ENCODE results near the gene MEIOSIN. TPM values are rescaled to one million over a fixed set of nuclear protein-coding genes. Genes with fewer than 3 reads are reported as not detected.
A peak's percentile ranks its signal among the peaks of the same experiment; 100 is the strongest.

MEIOSIN gene
- total and polyA plus RNA-seq, 9 of the 15 experiments (the other 6 are each of a cell fraction or from before 2014, with no cell fraction given): 0.06 to 2.0 (median 0.76) TPM

- TF ChIP-seq, protein P1, sequence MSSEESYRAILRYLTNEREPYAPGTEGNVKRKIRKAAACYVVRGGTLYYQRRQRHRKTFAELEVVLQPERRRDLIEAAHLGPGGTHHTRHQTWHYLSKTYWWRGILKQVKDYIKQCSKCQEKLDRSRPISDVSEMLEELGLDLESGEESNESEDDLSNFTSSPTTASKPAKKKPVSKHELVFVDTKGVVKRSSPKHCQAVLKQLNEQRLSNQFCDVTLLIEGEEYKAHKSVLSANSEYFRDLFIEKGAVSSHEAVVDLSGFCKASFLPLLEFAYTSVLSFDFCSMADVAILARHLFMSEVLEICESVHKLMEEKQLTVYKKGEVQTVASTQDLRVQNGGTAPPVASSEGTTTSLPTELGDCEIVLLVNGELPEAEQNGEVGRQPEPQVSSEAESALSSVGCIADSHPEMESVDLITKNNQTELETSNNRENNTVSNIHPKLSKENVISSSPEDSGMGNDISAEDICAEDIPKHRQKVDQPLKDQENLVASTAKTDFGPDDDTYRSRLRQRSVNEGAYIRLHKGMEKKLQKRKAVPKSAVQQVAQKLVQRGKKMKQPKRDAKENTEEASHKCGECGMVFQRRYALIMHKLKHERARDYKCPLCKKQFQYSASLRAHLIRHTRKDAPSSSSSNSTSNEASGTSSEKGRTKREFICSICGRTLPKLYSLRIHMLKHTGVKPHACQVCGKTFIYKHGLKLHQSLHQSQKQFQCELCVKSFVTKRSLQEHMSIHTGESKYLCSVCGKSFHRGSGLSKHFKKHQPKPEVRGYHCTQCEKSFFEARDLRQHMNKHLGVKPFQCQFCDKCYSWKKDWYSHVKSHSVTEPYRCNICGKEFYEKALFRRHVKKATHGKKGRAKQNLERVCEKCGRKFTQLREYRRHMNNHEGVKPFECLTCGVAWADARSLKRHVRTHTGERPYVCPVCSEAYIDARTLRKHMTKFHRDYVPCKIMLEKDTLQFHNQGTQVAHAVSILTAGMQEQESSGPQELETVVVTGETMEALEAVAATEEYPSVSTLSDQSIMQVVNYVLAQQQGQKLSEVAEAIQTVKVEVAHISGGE (CRISPR knock-in tag; IDR thresholded peaks at IDR 0.05): peak in 1 of 3 experiments; percentile 30; a peak in 1 of 6 replicates
- TF ChIP-seq GATA2 (CRISPR knock-in tag; IDR thresholded peaks at IDR 0.05): no peak
- TF ChIP-seq, protein P2, sequence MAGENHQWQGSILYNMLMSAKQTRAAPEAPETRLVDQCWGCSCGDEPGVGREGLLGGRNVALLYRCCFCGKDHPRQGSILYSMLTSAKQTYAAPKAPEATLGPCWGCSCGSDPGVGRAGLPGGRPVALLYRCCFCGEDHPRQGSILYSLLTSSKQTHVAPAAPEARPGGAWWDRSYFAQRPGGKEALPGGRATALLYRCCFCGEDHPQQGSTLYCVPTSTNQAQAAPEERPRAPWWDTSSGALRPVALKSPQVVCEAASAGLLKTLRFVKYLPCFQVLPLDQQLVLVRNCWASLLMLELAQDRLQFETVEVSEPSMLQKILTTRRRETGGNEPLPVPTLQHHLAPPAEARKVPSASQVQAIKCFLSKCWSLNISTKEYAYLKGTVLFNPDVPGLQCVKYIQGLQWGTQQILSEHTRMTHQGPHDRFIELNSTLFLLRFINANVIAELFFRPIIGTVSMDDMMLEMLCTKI (IDR thresholded peaks at IDR 0.05; ENCODE audit: partially characterized antibody): no peak
- TF ChIP-seq NUFIP1 (IDR thresholded peaks at IDR 0.05; ENCODE audit: partially characterized antibody): no peak
- no peak for TF ChIP-seq RFX5 (IDR thresholded peaks at IDR 0.05; ENCODE audit: low read depth, low read length)
- TF ChIP-seq U2AF2 (optimal IDR thresholded peaks at IDR 0.05; ENCODE audit: low read depth, low read length): no peak
- no peak for TF ChIP-seq CREBBP (IDR thresholded peaks at IDR 0.05; ENCODE audit: low read depth, low read length)
- TF ChIP-seq MAZ (CRISPR knock-in tag; conservative IDR thresholded peaks at IDR 0.05 in 1 of 2, IDR thresholded peaks at IDR 0.05 in 1 of 2): peak in 1 of 2 experiments; percentile 69; a peak in 3 of 4 replicates
- TF ChIP-seq ZNF586 (CRISPR knock-in tag; conservative IDR thresholded peaks at IDR 0.05): no peak
- TF ChIP-seq NFRKB (IDR thresholded peaks at IDR 0.05; ENCODE audit: low read depth): 0 out of 2 replicates have a peak, but pooled peaks have one; percentile 37
- no peak for TF ChIP-seq HNRNPL (IDR thresholded peaks at IDR 0.05; ENCODE audit: low read depth, low read length)
- TF ChIP-seq MNT (conservative IDR thresholded peaks at IDR 0.05): peak; percentile 97 to 98
- 0 out of 4 replicates have a peak, but pooled peaks of 1 of the 2 experiments have one; percentile 37 for TF ChIP-seq TEAD1 (CRISPR knock-in tag; IDR thresholded peaks at IDR 0.05)
- no peak for TF ChIP-seq HCFC1 (IDR thresholded peaks at IDR 0.05; ENCODE audit: low read depth, low read length)
- no peak for TF ChIP-seq KDM4B (IDR thresholded peaks at IDR 0.05; ENCODE audit: borderline replicate concordance in 2 of 2, low read depth in 1 of 2)
- no peak for TF ChIP-seq ATF3 (IDR thresholded peaks at IDR 0.05)
- no peak for TF ChIP-seq ATF3 (CRISPR knock-in tag; conservative IDR thresholded peaks at IDR 0.05)
- peak; percentile 25; the same call in 1 of the 2 replicates for TF ChIP-seq GABPB1 (CRISPR knock-in tag; IDR thresholded peaks at IDR 0.05)
- TF ChIP-seq ZNF583 (CRISPR knock-in tag; IDR thresholded peaks at IDR 0.05): no peak
- no peak for TF ChIP-seq IRF2 (CRISPR knock-in tag; IDR thresholded peaks at IDR 0.05)
- no peak for TF ChIP-seq MTA3 (IDR thresholded peaks at IDR 0.05; ENCODE audit: borderline replicate concordance)
- no peak for TF ChIP-seq ZNF24 (IDR thresholded peaks at IDR 0.05)
Measured at GRCh38 chr19:45767410-45767880, 34.2 kb downstream of the MEIOSIN start (continued).
